GM12878 (cell line): ENCODE data around the gene CSK. TPM values are rescaled to one million over a fixed set of nuclear protein-coding genes. Genes with fewer than 3 reads are reported as not detected.

ENCODE experiments used
- ATF2 ChIP-seq: IDR thresholded peaks from 2 replicates; pipeline ENCODE4 v1.6.1; 2012; ENCODE audit warnings: low read length, inconsistent platforms
- ATF7 ChIP-seq: fragments of 450-650 bp; IDR thresholded peaks from 2 replicates; pipeline ENCODE4 v1.6.1; 2016; ENCODE audit warnings: low read depth, mild to moderate bottlenecking
- CBX3 ChIP-seq: fragments of 200-600 bp; sonication (generic); IDR thresholded peaks from 2 replicates; pipeline ENCODE4 v1.6.1; 2016; ENCODE audit warnings: low read depth, borderline replicate concordance
- CHD1 ChIP-seq: IDR thresholded peaks from 2 replicates; pipeline ENCODE4 v1.6.1; 2012; ENCODE audit warnings: low read depth, low read length, improper control_type of control experiment
- FOXK2 ChIP-seq: fragments of 450-650 bp; IDR thresholded peaks from 2 replicates; pipeline ENCODE4 v1.6.1; 2017; ENCODE audit warnings: mild to moderate bottlenecking, moderate library complexity
- IKZF1 ChIP-seq: fragments of 450-650 bp; conservative IDR thresholded peaks from 2 replicates; pipeline ENCODE4 v1.6.1; 2017; ENCODE audit warnings: antibody characterized with exemption, mild to moderate bottlenecking
- IRF4 ChIP-seq: IDR thresholded peaks from 2 replicates; pipeline ENCODE4 v1.6.1; 2011; ENCODE audit warnings: low read depth, low read length
- JUNB ChIP-seq: IDR thresholded peaks from 2 replicates; pipeline ENCODE4 v1.6.1; 2016; ENCODE audit warnings: antibody characterized with exemption, mild to moderate bottlenecking
- LARP7 ChIP-seq: fragments of 450-650 bp; IDR thresholded peaks from 2 replicates; pipeline ENCODE4 v1.6.1; 2017; ENCODE audit warnings: mild to moderate bottlenecking
- MTA2 ChIP-seq: fragments of 450-650 bp; IDR thresholded peaks from 2 replicates; pipeline ENCODE4 v1.6.1; 2016; ENCODE audit warnings: low read depth, mild to moderate bottlenecking, moderate library complexity
- MTA3 ChIP-seq: IDR thresholded peaks from 2 replicates; pipeline ENCODE4 v1.6.1; 2012; ENCODE audit warnings: low read length, inconsistent platforms, borderline replicate concordance
- MXI1 ChIP-seq: fragments of 150-350 bp; IDR thresholded peaks from 2 replicates; pipeline ENCODE4 v1.6.1; 2011; ENCODE audit warnings: low read depth, mild to moderate bottlenecking, inconsistent platforms, low read length, improper control_type of control experiment
- MYC ChIP-seq: IDR thresholded peaks from 2 replicates; pipeline ENCODE4 v1.6.1; 2011; ENCODE audit warnings: mild to moderate bottlenecking, low read length, moderate library complexity, inconsistent platforms; ENCODE audit not compliant: insufficient read depth, insufficient replicate concordance, insufficient read length, severe bottlenecking
- NFXL1 ChIP-seq: fragments of 450-650 bp; IDR thresholded peaks from 2 replicates; pipeline ENCODE4 v1.6.1; 2017; ENCODE audit warnings: antibody characterized with exemption, mild to moderate bottlenecking, borderline replicate concordance
- POLR2AphosphoS5 ChIP-seq: IDR thresholded peaks from 2 replicates; pipeline ENCODE4 v1.6.1; 2011; ENCODE audit warnings: mild to moderate bottlenecking, low read length, inconsistent platforms
- RAD51 ChIP-seq: fragments of 450-650 bp; IDR thresholded peaks from 2 replicates; pipeline ENCODE4 v1.6.1; 2016; ENCODE audit warnings: moderate library complexity, mild to moderate bottlenecking, inconsistent platforms
- TCF3 ChIP-seq: IDR thresholded peaks from 2 replicates; pipeline ENCODE4 v1.6.1; 2012; ENCODE audit warnings: low read depth, mild to moderate bottlenecking, low read length, borderline replicate concordance; ENCODE audit not compliant: insufficient read depth
- TCF7 ChIP-seq: IDR thresholded peaks from 2 replicates; pipeline ENCODE4 v1.6.1; 2014; ENCODE audit warnings: antibody characterized with exemption, borderline replicate concordance
- ZNF24 ChIP-seq: fragments of 450-650 bp; IDR thresholded peaks from 2 replicates; pipeline ENCODE4 v1.6.1; 2017; ENCODE audit warnings: antibody characterized with exemption, mild to moderate bottlenecking
- ZNF274 ChIP-seq: IDR thresholded peaks from one replicate; pipeline ENCODE4 v1.8.0; 2011; ENCODE audit not compliant: insufficient read length, insufficient read depth
- polyA plus RNA-seq, 11 experiments: library from polyadenylated mRNA; depleted of rRNA in 4 of 11; unstranded in 6 of 11; stranded (reverse) in 5 of 11; fragments of >200 nt; fragmentation: Nextera tagmentation in 4 of 11; fragmentation: Illumina TruSeq in 1 of 11; extraction: Ambion mirVana in 4 of 11; extraction: Trizol in 1 of 11; gene quantifications; 1 replicate in 1 of 11; 2 replicates in 10 of 11; pipeline versions ENCODE4 v1.2.1 to v1.2.3, GENCODE V29; 2011 to 2016; ENCODE audit warnings: inconsistent platforms in 2 of 11, missing spikeins in 2 of 11, low read depth in 1 of 11
- total RNA-seq, 4 experiments: library from RNA; depleted of rRNA in 3 of 4; stranded (reverse); fragments of >200 nt in 3 of 4; fragmentation: Illumina TruSeq in 1 of 4; extraction: Trizol in 1 of 4; gene quantifications; 2 replicates each; pipeline versions ENCODE4 v1.2.1 to v1.2.3, GENCODE V29; 2013 to 2021
- TF ChIP-seq, protein P1 (sequence below): fragments of 450-650 bp; IDR thresholded peaks from 2 replicates; pipeline ENCODE4 v1.6.1; 2018; ENCODE audit warnings: mild to moderate bottlenecking, low read depth, moderate library complexity; ENCODE audit not compliant: partially characterized antibody
- TF ChIP-seq, protein P2 (sequence below): IDR thresholded peaks from 2 replicates; pipeline ENCODE4 v1.6.1; 2011; ENCODE audit warnings: borderline replicate concordance, low read depth, mild to moderate bottlenecking, moderate library complexity, low read length; ENCODE audit not compliant: insufficient read depth, poor library complexity, severe bottlenecking
- TF ChIP-seq, protein P3 (sequence below): fragments of 150-350 bp; IDR thresholded peaks from 2 replicates; pipeline ENCODE4 v1.6.1; 2014; ENCODE audit warnings: mild to moderate bottlenecking, low read depth, low read length

Gene CSK
- total and polyA plus RNA-seq, 10 of the 15 experiments (the other 5 are each of a cell fraction or from before 2014, with no cell fraction given), result 3.4 to 327 (median 75.8) TPM

DNA sequence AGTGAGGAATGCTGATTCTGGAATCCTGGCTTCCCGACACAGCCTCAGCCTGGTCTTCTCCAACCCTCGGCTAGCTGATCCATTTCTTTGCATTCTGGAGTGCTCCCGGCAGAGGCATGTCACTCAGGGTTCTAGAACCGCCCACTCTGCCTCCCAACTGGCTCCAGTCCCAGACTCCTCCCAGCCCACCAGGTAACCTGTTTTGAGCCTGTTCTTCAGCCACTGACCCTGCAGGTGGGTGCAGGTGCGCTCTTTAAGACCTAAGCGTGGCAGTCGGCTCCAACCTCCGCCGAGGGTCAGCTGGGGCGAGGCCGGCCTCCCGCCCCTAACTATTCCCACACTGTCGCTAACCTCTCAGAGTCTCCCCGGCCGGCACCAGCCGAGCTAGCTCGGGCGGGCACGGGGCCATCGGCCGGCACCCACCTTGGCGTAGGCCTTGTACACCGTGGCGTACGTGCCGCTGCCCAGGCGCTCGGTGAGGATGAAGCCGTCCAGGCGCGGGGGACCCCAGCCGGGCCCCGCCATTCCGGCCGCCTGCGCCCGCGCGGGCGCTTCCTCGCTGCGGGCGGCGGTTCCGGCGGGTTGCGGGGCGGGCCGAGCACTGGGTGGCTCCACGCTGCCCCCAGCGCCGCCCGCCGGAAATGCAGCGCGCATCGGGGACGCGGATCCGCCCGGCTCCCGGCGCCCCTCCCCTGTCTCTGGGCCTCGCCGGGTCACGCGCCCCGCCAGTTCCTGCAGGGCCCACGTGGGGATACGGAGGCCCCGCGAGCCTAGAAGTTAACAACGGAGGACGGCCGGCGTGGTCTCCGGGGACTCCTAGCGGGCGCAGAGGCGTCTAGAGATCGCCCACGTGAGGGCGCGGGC lies 60.9 kb downstream of the CSK start, which contains the start of gene ULK3 (continued):
- no peak for TF ChIP-seq ZNF274
- peak; percentile 93 for TF ChIP-seq MXI1
- TF ChIP-seq, protein P1, sequence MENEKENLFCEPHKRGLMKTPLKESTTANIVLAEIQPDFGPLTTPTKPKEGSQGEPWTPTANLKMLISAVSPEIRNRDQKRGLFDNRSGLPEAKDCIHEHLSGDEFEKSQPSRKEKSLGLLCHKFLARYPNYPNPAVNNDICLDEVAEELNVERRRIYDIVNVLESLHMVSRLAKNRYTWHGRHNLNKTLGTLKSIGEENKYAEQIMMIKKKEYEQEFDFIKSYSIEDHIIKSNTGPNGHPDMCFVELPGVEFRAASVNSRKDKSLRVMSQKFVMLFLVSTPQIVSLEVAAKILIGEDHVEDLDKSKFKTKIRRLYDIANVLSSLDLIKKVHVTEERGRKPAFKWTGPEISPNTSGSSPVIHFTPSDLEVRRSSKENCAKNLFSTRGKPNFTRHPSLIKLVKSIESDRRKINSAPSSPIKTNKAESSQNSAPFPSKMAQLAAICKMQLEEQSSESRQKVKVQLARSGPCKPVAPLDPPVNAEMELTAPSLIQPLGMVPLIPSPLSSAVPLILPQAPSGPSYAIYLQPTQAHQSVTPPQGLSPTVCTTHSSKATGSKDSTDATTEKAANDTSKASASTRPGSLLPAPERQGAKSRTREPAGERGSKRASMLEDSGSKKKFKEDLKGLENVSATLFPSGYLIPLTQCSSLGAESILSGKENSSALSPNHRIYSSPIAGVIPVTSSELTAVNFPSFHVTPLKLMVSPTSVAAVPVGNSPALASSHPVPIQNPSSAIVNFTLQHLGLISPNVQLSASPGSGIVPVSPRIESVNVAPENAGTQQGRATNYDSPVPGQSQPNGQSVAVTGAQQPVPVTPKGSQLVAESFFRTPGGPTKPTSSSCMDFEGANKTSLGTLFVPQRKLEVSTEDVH, result no peak
- no peak for TF ChIP-seq ATF2
- TF ChIP-seq JUNB, result no peak
- TF ChIP-seq LARP7, result peak; percentile 94
- TF ChIP-seq CHD1, result no peak
- no peak; the same call in 1 of the 2 replicates for TF ChIP-seq POLR2AphosphoS5
- peak; percentile 91 for TF ChIP-seq RAD51
- TF ChIP-seq FOXK2, result no peak
- TF ChIP-seq, protein P2, sequence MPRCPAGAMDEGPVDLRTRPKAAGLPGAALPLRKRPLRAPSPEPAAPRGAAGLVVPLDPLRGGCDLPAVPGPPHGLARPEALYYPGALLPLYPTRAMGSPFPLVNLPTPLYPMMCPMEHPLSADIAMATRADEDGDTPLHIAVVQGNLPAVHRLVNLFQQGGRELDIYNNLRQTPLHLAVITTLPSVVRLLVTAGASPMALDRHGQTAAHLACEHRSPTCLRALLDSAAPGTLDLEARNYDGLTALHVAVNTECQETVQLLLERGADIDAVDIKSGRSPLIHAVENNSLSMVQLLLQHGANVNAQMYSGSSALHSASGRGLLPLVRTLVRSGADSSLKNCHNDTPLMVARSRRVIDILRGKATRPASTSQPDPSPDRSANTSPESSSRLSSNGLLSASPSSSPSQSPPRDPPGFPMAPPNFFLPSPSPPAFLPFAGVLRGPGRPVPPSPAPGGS, result peak; percentile 90
- TF ChIP-seq ATF7, result no peak
- no peak for TF ChIP-seq CBX3
- peak; percentile 15; the same call in 1 of the 2 replicates for TF ChIP-seq MTA3
- TF ChIP-seq, protein P3, sequence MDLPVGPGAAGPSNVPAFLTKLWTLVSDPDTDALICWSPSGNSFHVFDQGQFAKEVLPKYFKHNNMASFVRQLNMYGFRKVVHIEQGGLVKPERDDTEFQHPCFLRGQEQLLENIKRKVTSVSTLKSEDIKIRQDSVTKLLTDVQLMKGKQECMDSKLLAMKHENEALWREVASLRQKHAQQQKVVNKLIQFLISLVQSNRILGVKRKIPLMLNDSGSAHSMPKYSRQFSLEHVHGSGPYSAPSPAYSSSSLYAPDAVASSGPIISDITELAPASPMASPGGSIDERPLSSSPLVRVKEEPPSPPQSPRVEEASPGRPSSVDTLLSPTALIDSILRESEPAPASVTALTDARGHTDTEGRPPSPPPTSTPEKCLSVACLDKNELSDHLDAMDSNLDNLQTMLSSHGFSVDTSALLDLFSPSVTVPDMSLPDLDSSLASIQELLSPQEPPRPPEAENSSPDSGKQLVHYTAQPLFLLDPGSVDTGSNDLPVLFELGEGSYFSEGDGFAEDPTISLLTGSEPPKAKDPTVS, result no peak
- no peak for TF ChIP-seq MTA2
- TF ChIP-seq TCF7, result no peak
- no peak for TF ChIP-seq NFXL1
- peak; percentile 89 for TF ChIP-seq IKZF1
- TF ChIP-seq MYC, result peak; percentile 18
- peak; percentile 67 for TF ChIP-seq ZNF24
- no peak for TF ChIP-seq IRF4
- TF ChIP-seq TCF3, result no peak
